HG02763 (cell line): ENCODE measurements around the gene INPP5A.

ENCODE experiments used
- ATAC-seq: cut with Tn5 transposase; IDR thresholded peaks from one replicate; pipeline ENCODE4 v1.9.1; 2021; ENCODE audit warnings: mild to moderate bottlenecking, moderate library complexity; ENCODE audit not compliant: unreplicated experiment

Gene INPP5A

DNA sequence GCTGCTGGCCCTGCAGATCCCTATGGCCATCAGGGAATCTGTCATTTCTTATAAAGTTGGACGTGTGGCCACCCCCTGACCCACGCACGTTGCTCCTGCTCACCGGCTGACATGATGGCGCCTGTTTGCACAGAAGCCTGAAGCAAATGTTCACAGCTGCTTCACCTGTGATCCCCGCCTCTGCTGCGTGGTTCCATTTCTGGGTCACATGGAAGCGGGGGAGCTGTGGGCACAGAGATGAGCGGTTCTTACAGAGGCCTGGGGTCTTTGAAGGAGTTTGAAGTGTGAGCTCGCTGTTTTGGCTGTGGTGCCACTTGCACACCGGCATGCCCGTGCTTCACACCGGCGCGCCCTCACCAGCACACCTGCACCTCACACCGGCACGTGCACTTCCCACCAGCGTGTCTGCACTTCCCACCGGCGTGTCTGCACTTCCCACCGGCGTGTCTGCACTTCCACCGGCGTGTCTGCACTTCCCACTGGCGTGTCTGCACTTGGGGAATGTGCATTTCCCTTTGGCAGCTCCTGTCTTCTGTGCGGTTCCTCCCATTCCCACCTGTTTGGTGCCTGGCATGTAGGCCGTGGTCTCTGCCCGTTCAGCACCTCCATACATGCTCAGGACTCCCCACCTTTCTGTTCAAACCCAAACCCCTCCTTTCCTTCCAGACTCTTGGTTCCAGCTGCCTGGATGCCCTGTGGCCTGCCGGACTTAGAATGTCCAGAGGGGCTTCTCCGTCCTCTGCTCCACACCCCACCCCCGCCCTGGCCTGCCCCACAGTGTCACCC, 86.7 kb downstream of the INPP5A start:
- ATAC-seq, result no peak

DNA sequence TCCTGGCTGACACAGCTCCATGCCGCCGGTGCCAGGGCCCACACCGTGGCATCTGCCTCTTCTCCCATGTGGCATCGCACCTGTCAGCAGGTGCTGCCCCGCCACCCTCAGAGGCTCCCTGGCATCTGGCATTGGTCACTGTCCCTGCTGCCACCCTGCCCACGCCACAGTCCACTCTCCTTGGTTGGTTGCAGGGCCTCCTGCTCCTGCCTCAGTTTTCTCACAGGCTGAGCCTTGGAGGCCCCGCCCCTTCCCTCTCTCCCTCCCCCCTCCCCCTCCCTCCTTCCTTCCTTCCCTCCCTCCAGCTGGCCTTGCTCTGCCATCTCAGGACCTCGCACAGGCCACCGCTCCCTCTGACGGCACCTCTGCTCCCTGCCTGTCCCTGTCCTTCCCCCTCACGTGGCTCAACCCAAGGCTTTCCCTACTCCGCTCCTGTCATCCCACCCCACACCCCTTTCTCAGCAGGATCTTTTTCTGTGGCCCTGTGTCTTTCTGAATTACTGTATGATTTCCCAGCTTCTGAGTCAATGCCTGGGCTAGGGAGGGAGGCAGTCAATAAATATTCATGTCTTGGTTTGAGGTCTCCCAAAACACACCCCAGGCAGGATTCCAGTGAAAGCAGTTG, 87.4 kb downstream of the INPP5A start:
- no peak for ATAC-seq

DNA sequence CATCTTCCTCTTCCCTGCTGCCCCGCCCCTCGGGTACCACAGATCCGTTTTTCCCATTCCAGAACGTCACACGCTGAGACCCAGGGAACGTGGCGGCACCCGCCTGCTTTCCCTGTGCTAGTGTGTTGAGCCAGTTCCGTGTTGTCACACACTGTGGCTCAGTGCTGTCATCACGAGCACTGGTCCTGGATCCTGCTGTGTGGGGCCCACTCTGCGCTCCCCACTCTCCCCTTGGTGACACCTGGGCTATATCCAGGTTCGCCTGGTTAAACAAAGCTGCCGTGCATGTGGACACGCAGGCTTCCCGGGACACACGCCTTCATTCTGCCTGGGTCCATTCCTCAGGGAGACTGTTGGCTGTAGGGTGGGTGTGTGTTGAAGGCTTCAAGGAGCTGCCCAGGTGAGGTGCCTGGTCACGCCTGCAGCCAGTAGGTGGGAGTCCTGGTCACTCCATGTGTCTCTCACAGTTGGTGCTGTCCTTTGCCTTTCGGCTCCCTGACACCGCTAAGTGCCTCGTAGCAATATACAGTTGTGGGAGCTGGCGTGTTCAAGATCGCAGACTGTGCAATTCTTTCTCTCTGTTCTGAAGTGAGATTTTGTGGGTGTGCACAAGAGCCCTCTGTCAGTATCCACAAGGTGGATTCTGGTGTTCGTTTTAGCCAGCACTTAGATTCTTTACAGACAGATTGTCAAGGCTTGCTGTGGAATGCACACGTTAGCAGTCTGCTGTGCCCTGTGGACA, 88.6 kb downstream of the INPP5A start:
- ATAC-seq, result no peak

DNA sequence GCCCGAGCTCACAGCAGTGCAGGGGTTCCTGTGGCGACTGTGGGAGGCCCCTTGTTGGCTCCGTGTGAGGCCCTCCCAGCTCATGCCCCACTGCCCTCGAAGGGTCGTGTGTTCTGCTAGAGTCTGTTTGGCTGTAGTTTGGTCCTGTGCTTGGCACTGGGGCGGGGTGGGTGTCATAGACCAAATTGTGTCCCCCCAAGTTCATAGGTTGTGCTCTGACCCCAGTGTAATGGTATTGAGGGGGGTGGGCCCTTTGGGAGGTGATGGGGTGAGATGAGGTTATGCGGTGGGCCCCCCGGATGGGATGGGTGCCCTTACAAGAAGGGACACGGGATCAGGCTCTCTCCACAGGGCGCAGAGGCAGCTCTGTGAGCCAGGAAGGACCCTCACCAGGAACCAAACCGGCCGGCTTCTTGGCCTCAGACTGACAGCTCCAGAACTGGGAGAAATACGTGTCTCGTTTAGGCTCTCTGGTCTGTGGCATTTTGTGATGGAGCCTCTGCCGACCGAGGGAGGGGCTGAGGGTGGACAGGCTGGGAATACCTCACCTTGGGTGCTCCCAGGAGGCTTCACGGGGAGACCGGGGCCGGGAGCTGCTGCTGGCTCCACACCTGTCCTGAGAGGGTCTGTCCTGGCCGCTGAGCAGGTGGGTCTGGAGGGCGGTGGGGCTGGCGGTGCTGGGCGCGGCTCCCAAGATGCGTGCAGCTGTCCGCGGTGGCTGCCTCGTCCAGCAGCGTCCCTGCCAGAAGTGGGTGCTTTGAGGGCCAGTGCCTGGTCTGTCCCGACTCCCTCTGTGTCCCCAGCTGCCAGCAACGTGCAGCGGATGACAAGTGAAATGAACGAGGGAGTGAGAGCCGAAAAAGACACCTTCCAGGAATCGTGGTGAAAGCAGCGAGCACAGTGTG, 89.4 kb downstream of the INPP5A start:
- ATAC-seq, result no peak

DNA sequence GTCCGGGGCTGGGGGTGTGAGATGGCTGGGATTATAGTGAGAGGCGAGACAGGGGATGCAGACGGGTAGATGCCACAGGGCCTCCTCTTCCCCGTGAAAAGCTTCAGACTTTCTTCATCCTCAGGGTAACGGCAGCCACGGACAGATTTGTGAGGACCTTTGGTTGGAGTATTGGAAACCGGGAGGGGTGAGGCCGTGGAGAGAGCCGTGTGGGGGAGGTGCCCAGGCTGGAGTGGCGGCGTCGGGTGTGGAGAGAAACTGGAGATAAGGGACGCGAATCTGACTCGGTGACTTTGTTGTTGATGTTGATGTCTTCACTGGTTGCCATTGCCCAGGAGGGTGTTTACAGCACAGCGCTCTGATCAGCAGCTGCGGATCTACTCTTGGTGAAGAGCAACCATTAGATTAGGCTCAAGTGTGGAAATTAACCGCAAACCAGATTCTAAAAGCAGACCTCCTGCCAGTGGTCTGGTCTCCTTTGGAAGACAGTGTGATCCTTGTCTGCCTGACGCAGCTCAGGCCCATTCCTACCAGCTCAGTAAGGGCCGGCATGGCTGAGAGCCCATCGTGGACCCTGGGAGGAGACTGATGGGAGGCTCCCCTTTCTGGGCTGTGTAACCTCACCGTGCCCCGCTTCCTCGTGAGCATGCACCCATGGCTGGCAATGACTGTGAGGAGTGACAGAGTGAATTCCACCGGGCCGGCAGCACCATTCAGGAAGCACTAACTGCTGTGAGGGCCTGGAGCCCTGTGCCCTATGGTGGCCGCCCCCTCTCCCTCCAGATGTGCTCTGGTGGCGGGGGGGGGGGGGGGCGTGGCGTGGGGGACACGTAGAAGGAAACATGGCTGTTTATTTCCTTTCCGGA, 90.3 kb downstream of the INPP5A start:
- ATAC-seq, result no peak

DNA sequence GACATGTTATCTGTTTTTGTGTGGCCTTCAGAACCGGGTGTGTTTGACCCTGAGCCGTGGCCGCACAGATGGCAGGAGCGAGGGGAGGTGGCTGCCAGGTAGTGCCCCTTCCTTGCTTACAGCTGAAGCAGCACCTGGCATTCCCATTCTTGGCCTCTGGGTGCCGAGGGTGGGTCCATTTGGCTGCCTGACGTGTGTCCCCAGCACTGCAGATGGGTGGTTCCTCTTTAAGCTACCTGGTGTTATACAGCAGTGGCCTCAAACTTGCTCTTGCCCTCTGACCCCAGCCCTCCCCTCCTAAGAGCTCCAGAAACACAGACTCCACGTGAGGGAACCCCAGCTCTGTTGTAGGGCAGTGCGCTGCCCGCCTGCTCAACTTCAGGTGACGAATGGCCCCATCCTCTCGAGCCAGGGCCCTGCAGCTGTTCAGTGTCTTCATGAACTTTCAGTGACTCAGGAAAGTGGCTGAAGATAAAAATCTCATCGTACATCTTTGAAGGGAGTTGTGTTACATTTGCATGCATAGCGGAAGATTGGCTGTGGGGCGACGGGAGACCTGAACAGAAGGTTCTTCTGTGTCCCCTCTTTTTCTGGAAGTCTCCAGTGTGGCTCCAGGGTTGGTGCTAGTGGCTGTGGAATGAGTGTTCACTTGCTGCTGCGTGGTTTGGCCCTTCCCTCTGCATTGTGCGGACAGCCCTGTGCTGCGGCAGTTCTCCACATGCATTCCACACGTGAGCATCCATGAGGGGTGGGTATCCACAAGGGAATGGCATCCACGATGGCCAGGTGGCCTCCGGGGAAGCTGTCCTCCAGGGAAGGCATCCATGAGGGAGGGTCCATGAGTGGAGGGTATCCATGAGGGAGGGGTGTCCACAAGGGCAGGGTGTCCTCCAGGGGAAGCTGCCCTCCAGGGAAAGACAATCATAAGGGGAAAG, 91.6 kb downstream of the INPP5A start:
- no peak for ATAC-seq

DNA sequence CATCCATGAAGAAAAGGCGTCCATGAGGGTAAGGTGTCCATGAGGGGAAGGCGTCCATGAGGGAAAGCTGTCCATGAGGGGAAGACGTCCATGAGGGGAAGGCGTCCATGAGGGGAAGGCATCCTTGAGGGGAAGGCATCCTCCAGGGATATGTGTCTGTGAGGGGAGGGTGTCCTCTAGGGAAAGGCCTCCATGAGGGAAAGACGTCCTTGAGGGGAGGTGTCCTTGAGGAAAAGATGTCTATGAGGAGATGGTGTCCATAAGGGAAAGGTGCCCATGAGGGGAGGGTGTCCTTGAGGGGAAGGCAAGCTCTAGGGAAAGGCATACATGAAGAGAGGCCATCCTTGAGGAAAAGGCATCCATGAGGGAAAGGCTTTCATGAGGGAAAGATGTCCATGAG, 92.6 kb downstream of the INPP5A start:
- no peak for ATAC-seq

DNA sequence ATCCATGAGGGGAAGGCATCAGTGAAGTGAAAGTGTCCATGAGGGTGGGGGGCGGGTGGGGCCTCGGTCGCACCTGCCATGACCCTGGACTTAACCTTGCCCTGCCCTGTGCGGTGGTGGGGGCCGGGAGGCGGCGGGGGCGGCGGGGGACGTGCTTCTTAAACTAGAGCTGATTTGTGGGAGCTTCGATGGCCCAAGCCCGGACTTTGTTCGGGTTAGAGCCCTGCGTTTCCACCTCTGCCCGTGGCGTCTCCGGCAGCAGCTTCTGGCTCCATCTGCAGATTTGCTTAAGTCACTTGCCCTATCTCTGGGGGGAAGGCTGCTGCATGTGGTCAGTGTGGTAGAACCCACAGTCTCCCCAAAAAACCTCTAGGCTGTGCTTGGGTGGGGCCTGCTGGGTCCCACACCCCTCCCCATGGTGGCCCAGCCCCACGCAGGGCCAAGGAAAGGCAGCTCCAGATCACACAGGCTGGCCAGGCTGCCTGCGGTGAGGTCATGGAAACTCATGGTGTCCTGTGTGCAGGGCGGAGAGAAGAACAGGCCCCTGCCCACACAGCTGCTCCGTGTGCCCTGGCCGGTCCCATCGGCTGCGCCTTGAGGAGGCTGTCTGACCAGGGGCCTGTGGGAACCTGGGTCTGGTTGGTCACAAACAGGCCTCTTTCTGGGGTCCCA, 93.2 kb downstream of the INPP5A start:
- ATAC-seq, result no peak

DNA sequence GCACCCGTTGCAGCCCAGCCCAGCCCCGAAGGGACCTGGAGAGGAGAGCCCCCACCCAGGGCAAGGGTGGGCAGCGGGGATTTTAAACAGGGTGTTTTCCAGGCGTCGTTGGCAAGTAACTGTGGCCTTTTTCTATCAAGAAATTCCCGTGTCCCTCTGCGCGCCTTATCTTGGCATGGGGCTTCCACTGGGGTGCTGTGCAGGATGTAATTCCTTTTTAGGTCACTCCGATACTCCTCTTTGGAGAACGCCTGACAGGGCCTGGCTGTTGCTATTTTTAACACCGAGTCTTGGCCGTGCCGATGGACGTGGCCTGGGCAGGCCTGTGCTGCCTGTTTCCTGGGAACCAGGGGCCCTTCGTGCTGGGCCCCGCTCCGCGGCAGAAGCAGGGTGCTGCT, 93.8 kb downstream of the INPP5A start:
- no peak for ATAC-seq

DNA sequence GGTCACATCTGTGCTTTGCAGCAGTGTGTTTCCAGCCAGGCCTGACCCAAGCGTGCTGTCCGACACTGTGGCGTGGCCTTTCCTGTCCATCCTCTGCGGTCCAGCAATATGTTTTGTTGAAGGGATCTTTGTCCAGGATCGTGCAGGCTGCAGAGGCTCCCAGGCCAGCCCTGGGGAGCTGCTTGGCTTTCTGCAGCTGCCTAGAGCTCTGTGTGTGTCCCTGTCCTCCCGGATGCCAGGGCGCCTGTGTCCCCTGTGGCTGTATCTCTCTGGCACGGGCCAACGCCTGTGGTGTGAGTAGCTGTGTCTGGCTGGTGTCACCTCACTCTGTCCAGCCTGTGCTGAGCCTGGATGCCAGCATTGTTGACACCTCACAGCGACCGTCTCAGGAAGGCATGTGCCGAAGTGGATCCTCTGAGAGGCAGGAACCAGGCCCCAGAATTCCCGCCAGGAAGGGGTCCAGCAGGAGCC, 94.5 kb downstream of the INPP5A start:
- ATAC-seq, result no peak

DNA sequence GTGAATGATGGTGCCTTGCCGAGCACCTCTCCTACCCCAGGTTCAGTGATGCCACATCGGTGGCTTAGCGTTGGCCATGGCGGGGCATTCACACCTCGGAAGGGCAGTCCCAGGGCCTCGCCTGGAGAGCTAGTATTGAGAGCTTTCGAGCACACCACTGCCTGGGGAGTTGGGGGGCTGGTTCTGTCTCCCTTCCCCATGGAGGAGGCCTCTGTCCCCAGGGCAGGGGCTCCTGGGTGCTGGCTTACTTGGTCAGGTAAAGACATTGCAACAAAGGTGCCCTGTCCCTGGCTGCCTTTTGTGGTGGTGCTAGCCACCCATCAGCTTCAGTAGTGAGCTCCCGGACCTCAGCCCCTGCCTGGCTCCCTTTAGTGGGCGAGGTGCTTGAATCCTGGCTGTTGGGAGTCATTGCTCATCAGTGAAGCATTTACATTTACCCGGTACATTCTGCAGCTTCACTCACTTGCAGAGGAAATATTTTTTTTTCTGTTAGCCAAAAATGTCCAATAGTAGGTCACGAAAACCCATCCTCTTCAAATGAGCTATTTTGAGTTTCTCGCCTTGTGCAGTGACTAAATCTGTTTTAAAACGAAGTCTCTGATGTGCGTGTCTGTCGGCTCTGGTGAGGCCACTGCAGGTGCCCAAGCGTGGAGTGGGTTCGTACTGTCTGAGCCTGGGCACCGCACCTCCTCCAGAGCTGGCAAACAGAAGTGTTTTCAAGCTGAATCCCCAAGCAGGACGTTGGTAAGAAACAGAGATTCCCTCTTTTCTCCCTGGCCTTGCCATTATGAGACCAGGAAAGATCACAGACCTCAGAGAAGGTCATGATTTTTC, 95.5 kb downstream of the INPP5A start:
- no peak for ATAC-seq

DNA sequence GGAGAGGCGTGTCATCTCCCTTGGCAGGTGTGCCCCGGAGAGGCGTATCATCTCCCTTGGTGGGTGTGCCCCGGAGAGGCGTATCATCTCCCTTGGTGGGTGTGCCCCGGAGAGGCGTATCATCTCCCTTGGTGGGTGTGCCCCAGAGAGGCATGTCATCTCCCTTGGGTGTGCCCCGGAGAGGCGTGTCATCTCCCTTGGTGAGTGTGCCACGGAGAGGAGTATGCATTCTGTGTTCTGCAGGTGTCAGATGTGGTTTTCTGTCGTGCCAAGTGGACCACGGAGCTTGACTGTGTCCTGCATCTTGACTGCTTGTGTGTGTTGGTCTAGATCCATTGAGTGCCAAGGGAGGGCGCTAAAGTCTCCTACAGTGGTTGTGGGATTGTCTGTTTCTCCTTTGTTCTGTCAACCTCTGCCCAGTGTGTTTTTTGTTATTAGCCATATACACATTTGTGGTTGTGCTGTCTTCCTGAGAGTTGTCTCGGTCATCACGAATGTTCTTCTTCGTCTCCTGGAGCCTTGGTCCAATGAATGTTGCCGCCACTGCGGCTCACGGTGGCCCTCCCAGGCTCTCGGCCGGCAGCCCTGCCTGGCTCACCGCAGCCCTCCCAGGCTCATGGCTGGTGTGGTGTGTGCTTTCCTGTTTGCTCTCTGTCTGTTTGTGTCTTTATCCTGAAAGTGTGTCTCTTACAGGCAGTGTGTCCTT, 96.8 kb downstream of the INPP5A start:
- no peak for ATAC-seq

DNA sequence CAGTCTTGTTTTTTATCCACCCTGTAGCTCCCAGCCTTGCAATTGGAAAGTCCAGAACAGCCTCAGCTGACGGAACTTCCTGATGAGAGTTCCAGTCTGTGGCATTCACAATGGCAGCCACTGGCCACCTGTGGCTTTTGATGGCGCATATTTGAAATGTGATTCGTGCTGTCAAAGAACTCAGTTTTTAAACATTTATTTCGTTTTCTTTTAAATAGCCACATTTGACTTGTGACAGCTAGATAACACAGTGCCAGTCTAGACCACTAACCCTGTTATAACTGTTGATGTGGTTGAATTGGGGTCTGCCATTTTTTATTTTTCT, 97.3 kb downstream of the INPP5A start:
- ATAC-seq, result no peak

DNA sequence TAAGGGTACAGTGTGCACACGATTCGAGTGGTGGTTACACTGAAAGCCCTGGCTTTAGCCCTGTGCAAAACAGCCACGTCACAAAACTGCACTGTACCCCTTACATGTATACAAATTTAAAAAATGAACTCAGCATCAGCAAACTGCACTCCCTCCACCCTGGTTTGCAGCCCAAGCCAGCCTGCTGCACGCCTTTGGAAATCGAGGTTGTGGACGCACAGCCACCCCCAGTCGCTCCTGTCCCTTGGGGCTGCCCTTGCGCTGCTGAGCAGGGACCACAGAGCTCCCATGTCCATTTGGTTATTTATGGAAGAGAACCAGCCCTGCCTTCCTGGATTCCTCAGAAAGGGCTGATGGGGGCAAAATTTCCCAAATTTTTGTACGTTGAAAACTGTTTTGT, 98.8 kb downstream of the INPP5A start:
- no peak for ATAC-seq

DNA sequence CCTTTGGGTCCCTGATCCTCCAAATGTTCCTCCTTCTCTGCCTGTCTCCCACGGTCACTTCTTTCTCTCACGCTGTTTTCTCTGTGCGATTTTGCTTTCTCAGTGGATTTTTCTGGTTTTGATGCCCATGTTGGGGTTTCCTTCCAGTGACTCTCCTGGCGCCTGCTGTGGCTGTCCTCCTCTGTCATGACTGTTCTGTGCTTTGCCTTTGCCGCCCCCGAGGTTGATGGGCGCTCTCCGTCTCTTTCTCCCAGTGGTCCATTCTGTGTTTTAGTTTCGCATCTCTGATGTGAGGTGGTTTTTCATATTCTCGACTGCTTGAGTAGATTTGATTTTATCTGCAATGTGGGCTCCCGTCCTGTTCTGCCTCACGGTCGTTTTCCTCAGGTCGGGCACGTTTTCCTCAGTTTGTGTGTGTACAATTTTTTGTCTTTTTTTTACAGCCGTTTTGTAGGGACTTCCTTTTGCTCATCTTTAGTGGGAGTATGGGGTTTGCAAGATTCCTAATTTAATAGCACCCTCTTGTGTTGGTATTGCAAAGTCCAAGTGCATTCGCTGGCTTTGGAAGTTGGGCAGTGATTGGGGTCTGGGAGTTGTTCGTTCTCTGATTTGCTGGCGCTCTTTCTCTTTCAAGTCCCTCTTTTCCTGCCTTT, 100.0 kb downstream of the INPP5A start:
- no peak for ATAC-seq

DNA sequence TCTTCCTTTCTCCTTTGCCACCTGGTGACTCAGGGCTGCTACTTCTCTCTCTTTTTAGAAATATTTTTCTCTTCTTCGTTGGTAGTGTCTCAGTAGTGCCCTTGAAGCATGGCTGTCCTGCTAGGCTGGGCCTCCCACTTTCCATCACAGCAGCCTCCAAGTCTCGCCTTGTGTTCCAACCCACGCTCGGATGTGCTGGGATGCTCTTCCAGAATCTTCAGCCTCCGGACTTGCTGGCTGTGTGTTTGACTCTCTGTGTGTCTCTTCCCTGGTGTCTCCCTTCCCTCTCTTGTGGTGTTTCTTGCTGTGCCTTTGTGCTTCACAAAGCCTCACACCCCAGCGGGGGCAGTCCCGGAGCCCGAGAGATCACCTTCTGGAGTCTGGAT, 100.5 kb downstream of the INPP5A start:
- ATAC-seq, result no peak
